GM10266 (cell line): ENCODE measurements around the gene SNX13.

ENCODE experiments used
- DNase-seq: peaks from one replicate; pipeline ENCODE4 v3.0.0; 2012; ENCODE audit errors: extremely low spot score
- CTCF ChIP-seq: IDR thresholded peaks from 2 replicates; pipeline ENCODE4 v1.5.1; 2012; ENCODE audit warnings: mild to moderate bottlenecking, low read depth; ENCODE audit not compliant: control insufficient read depth, insufficient read depth; ENCODE audit errors: missing control alignments

SNX13 gene

GRCh38 chr7:17900464-17900863 is 39.8 kb downstream of the SNX13 start:
- DNase-seq, result no peak
- no peak for TF ChIP-seq CTCF

GRCh38 chr7:17898111-17898510 is 42.2 kb downstream of the SNX13 start:
- TF ChIP-seq CTCF, result no peak
- no peak for DNase-seq

- no peak for DNase-seq
- no peak for TF ChIP-seq CTCF
Measured at GRCh38 chr7:17887286-17887685, 53.0 kb downstream of the SNX13 start.

- no peak for TF ChIP-seq CTCF
- no peak for DNase-seq
Measured at GRCh38 chr7:17882685-17883084, 57.6 kb downstream of the SNX13 start.

GRCh38 chr7:17879075-17879661 is 61.1 kb downstream of the SNX13 start:
- DNase-seq, result no peak
- TF ChIP-seq CTCF, result no peak

- no peak for DNase-seq
- TF ChIP-seq CTCF, result no peak
Measured at GRCh38 chr7:17878627-17879026, 61.7 kb downstream of the SNX13 start.

GRCh38 chr7:17871815-17872533 is 68.3 kb downstream of the SNX13 start:
- DNase-seq, result no peak
- no peak for TF ChIP-seq CTCF
